Activated naive CD4-positive, alpha-beta T cell treated with anti-CD3 and anti-CD28 coated beads, Interleukin-2, amount 50 U/mL, for 24 hours (primary cell): ENCODE data around the gene ARMH3.

Experiments
- H3K27ac Mint-ChIP-seq: one replicate; pipeline ENCODE4 v1.8.0; 2021; ENCODE audit warnings: mild to moderate bottlenecking, mixed read lengths
- H3K27me3 Mint-ChIP-seq: one replicate; pipeline ENCODE4 v1.8.0; 2021; ENCODE audit warnings: mixed read lengths
- H3K36me3 Mint-ChIP-seq: one replicate; pipeline ENCODE4 v1.8.0; 2021; ENCODE audit warnings: mixed read lengths
- H3K4me1 Mint-ChIP-seq: one replicate; pipeline ENCODE4 v1.8.0; 2021; ENCODE audit warnings: mixed read lengths
- H3K4me3 Mint-ChIP-seq: one replicate; pipeline ENCODE4 v1.8.0; 2021; ENCODE audit warnings: mild to moderate bottlenecking, mixed read lengths
- H3K9me3 Mint-ChIP-seq: one replicate; pipeline ENCODE4 v1.8.0; 2021; ENCODE audit warnings: mixed read lengths

The ARMH3 gene

GRCh38 chr10:101906586-101907183 lies 149.3 kb downstream of the ARMH3 start:
- Mint-ChIP-seq H3K4me1 (peaks cover 20% of the 10 kb centered on the region), H3K4me3 (no peak overlapping the region), H3K9me3 (no peaks in the 10 kb centered on the region), H3K27me3 (no peaks in the 10 kb centered on the region), H3K27ac (peak overlapping the region; percentile 51), H3K36me3 (peaks cover 8% of the 10 kb centered on the region)

- Mint-ChIP-seq H3K27me3 (no peaks in the 10 kb centered on the region), H3K36me3 (peaks cover 8% of the 10 kb centered on the region), H3K9me3 (no peaks in the 10 kb centered on the region), H3K4me3 (no peak overlapping the region), H3K27ac (no peak overlapping the region), H3K4me1 (peaks cover 20% of the 10 kb centered on the region)
Measured at GRCh38 chr10:101905251-101905650, 150.7 kb downstream of the ARMH3 start.

DNA sequence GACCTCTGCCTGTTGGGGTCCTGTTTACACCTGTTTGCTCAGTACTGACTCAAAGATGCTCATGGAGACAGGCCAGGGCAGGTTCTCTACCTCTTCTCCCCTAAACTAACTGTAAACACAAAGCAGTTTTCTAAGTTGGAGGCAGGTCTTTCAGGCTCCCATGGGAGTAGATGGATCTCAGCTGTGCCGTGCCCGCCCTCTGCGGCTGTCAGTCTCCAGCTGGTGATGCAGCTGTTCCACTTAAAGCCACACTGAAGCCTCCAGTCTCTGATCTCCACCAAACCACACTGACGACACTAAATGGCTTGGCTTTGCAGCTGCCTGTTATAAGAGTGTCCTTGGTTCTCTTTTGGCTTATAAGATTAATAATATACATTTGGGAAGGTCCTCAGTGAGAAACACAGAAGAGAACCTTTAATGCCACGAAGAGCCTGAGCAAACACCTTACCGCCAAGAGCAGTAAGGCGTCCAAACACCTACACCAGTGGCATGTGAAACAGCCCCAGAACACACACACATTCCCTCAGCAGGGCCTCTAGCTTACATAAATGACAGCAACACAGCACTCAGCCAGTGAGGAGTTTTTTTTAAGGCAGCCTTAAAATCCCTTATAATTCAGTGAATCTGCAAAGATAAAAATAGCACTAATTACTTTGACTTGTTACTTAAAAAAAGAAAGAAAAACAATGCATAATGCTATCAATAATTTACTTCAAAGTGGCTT lies 152.0 kb downstream of the ARMH3 start:
- Mint-ChIP-seq H3K4me1 (peaks cover 17% of the 10 kb centered on the region), H3K9me3 (no peaks in the 10 kb centered on the region), H3K36me3 (peaks cover 6% of the 10 kb centered on the region), H3K27ac (peak overlapping the region; percentile 74), H3K27me3 (no peaks in the 10 kb centered on the region), H3K4me3 (no peak overlapping the region)

DNA sequence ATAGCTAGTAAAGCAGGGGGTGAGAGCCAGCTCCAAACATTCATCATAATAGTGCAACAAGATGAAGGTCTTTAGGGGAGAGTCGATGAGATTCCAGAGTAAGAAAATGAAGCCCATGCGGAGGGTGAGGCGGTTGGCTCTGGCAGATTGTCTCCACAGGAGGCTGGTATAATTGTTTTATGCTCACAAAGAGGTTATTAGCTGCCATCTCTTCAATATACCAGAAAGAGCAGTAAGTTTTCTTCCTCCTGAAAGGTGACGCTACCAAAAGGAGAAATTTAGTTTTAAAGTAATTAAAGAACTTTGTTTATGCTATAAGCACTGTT lies 153.2 kb downstream of the ARMH3 start:
- H3K27me3 Mint-ChIP-seq, result no peaks in the 10 kb centered on the region
- H3K4me3 Mint-ChIP-seq, result no peak overlapping the region
- H3K4me1 Mint-ChIP-seq, result peaks cover 17% of the 10 kb centered on the region
- no peaks in the 10 kb centered on the region for H3K9me3 Mint-ChIP-seq
- H3K36me3 Mint-ChIP-seq, result peaks cover 6% of the 10 kb centered on the region
- H3K27ac Mint-ChIP-seq, result no peak overlapping the region

- H3K9me3 Mint-ChIP-seq, result no peaks in the 10 kb centered on the region
- peaks cover 17% of the 10 kb centered on the region for H3K4me1 Mint-ChIP-seq
- no peak overlapping the region for H3K27ac Mint-ChIP-seq
- no peaks in the 10 kb centered on the region for H3K27me3 Mint-ChIP-seq
- H3K4me3 Mint-ChIP-seq, result no peak overlapping the region
- H3K36me3 Mint-ChIP-seq, result peaks cover 6% of the 10 kb centered on the region
Measured at GRCh38 chr10:101902032-101902819, 153.7 kb downstream of the ARMH3 start.

DNA sequence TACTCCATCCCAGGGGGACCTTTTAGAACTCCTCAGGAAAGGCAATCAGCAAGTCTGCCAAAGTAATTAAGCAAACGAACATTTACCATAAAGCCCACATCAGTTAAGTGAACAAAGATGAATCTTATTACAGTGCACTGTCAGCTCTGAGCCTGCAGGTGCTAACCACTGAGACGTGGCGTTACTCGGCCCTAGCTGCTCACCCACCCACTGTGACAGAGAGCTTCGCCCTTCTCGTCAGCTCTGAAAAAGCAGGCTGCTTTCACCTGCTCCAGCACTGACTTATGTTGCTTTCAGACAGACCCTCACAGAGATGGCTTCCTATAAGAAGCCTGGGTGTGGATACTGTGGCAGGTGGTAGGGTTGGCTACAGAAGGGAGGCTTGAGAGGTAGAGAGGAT lies 154.6 kb downstream of the ARMH3 start:
- H3K4me3 Mint-ChIP-seq, result no peak overlapping the region
- H3K27ac Mint-ChIP-seq, result peak overlapping the region; percentile 56
- peaks cover 6% of the 10 kb centered on the region for H3K36me3 Mint-ChIP-seq
- peaks cover 16% of the 10 kb centered on the region for H3K4me1 Mint-ChIP-seq
- no peaks in the 10 kb centered on the region for H3K9me3 Mint-ChIP-seq
- no peaks in the 10 kb centered on the region for H3K27me3 Mint-ChIP-seq

GRCh38 chr10:101897633-101898032 lies 158.3 kb downstream of the ARMH3 start:
- Mint-ChIP-seq H3K36me3 (no peaks in the 10 kb centered on the region), H3K4me3 (no peak overlapping the region), H3K9me3 (no peaks in the 10 kb centered on the region), H3K27me3 (no peaks in the 10 kb centered on the region), H3K27ac (no peak overlapping the region), H3K4me1 (peaks cover 13% of the 10 kb centered on the region)

DNA sequence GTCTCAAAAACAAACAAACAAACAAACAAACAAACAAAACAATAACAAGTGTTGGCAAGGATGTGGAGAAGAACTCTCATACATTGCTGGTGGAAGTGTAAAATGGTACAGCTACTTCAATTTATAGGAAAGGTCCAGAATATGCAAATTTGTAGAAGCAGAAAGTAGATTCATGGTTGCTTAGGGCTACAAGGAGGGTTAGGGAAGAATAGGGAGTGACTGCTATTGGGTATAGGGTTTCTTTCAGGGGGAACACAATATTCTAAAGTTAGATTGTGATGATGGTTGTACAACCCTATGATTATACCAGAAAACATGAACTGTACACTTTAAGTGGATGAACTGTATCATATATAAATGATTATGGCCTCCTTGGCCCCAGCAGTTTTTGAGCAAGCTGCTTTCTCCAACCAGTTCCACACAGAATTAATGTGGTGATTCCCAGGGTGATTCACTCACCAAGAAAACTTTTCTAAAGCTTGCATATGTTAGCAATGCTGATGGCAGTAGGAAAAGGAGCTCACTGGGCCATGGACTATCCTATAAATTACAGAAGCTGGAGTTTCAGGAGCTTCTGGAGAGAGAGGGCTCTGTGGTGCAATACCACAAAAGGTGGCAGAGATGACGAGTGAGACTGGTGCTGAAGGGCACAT lies 159.6 kb downstream of the ARMH3 start:
- Mint-ChIP-seq H3K27ac (no peak overlapping the region), H3K27me3 (no peaks in the 10 kb centered on the region), H3K4me3 (no peak overlapping the region), H3K4me1 (peaks cover 13% of the 10 kb centered on the region), H3K36me3 (no peaks in the 10 kb centered on the region), H3K9me3 (no peaks in the 10 kb centered on the region)

- Mint-ChIP-seq H3K27ac (peak overlapping the region; percentile 14), H3K36me3 (no peaks in the 10 kb centered on the region), H3K27me3 (no peaks in the 10 kb centered on the region), H3K4me1 (peaks cover 13% of the 10 kb centered on the region), H3K9me3 (no peaks in the 10 kb centered on the region), H3K4me3 (no peak overlapping the region)
Measured at GRCh38 chr10:101895781-101896180, 160.2 kb downstream of the ARMH3 start.

DNA sequence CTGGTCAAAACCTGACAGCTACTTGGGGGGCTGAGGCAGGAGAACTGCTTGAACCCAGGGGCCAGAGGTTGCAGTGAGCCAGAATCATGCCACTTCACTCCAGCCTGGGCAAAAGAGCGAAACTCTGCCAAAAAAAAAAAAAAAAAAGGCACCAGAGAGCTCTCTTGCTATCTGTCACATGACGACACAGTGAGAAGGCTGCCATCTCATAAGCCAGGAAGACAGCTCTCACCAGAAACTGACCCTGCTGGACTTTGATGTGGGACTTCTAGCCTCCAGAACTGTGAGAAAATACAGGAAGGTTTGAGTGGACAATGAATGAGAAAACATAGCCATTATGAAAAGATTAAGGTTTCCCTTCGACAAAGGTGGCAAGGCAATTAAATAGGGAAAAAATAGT lies 161.2 kb downstream of the ARMH3 start:
- Mint-ChIP-seq H3K36me3 (no peaks in the 10 kb centered on the region), H3K27ac (no peak overlapping the region), H3K4me3 (no peak overlapping the region), H3K27me3 (no peaks in the 10 kb centered on the region), H3K4me1 (peaks cover 13% of the 10 kb centered on the region), H3K9me3 (no peaks in the 10 kb centered on the region)

DNA sequence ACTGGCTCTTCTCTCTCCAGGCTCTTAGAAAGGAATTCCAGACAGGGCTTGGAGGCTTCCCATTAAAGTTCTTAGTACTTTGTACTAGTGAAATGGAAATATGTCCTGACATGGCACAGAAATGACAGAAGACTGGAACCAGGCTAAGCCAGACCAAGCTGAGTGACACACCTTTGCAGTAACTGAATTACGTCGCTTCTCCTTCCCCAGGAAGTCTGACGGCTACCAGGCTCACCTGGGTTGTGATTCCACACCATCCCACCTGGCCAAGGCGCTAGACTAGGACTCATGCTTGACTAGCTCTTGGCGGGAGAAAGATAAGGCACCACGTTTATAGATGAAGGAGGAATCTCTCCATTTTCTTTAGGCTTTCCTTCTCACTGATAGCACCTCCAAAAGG lies 161.7 kb downstream of the ARMH3 start:
- Mint-ChIP-seq H3K9me3 (no peaks in the 10 kb centered on the region), H3K27ac (no peak overlapping the region), H3K4me1 (peaks cover 13% of the 10 kb centered on the region), H3K36me3 (no peaks in the 10 kb centered on the region), H3K27me3 (no peaks in the 10 kb centered on the region), H3K4me3 (no peak overlapping the region)

GRCh38 chr10:101893510-101894120 lies 162.4 kb downstream of the ARMH3 start:
- H3K4me3 Mint-ChIP-seq, result no peak overlapping the region
- H3K9me3 Mint-ChIP-seq, result no peaks in the 10 kb centered on the region
- H3K27ac Mint-ChIP-seq, result no peak overlapping the region
- H3K36me3 Mint-ChIP-seq, result no peaks in the 10 kb centered on the region
- peaks cover 13% of the 10 kb centered on the region for H3K4me1 Mint-ChIP-seq
- H3K27me3 Mint-ChIP-seq, result no peaks in the 10 kb centered on the region

- H3K27me3 Mint-ChIP-seq, result no peaks in the 10 kb centered on the region
- no peak overlapping the region for H3K4me3 Mint-ChIP-seq
- no peaks in the 10 kb centered on the region for H3K9me3 Mint-ChIP-seq
- peaks cover 13% of the 10 kb centered on the region for H3K4me1 Mint-ChIP-seq
- no peaks in the 10 kb centered on the region for H3K36me3 Mint-ChIP-seq
- H3K27ac Mint-ChIP-seq, result no peak overlapping the region
Measured at GRCh38 chr10:101892782-101893391, 163.1 kb downstream of the ARMH3 start.

GRCh38 chr10:101889256-101890210 lies 166.4 kb downstream of the ARMH3 start:
- H3K27ac Mint-ChIP-seq, result no peak overlapping the region
- H3K4me1 Mint-ChIP-seq, result peaks cover 4% of the 10 kb centered on the region
- H3K36me3 Mint-ChIP-seq, result peaks cover 3% of the 10 kb centered on the region
- no peaks in the 10 kb centered on the region for H3K27me3 Mint-ChIP-seq
- H3K4me3 Mint-ChIP-seq, result no peak overlapping the region
- H3K9me3 Mint-ChIP-seq, result no peaks in the 10 kb centered on the region
